Activated T-helper 1 cell treated with anti-CD3 and anti-CD28 coated beads, Interleukin-2, amount 50 U/mL, for 16 hours (primary cell): ENCODE results near the gene LAIR2.

Experiments used
- DNase-seq, 2 donors: peaks; one replicate each; pipeline ENCODE4 v3.0.0-alpha.2; 2020; ENCODE audit warnings: low read depth in 1 of 2, low spot score in 1 of 2

LAIR2 gene

DNA sequence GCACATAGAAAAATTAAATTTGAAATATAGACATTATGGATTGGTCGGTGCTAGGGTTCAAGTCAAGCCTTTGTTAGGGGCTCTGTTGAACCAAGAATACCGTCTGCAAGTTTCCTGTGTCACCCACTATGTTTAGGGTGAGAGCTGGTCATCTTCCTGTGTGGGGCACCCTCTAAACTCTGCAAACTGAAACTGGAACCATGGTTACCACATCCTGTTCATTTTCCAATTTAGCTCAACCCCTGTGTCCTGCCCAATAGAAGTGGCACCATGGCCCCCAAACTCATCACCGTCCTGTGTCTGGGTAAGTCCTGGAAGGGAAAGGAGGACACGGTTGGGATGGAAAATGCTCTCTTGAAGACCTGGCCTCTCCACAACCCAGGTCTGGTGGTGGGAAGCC, 29.9 kb downstream of the LAIR2 start:
- DNase-seq = no peak

DNA sequence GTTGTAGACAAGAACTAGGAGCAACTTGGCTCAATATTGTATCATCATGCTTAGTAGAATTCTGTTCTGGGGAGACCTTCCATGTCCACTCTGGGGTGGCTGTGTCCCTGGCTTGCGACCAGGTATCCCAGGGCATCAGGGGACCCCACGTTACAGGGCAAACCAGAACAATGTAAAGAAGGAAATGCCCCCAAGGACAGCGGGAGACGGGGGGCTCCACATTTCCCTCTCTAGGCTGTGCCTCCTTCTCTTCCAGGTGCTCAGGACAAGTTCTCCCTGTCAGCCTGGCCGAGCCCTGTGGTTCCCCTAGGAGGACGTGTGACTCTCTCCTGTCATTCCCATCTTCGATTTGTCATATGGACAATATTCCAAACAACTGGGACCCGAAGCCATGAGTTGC, 30.8 kb downstream of the LAIR2 start:
- DNase-seq = no peak

DNA sequence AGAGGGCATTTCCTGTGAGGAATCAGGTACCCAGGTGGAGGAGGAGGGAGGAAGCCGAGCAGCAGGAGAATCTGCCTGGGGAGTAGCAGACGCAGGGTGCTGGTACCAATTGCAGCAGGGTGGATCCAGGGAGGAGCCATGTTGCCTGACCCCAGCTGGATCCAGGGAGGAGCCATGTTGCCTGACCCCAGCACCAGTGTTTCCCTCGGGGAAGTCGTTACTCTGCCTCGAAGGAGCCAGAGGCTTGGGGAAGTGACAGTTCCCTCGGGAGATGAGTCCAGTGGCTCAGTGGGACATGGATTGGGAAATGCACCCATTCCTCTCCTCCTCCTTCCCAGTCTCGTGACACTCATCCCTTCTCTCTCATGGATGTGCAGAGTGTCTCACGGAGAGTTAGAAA, 31.5 kb downstream of the LAIR2 start:
- DNase-seq = no peak

DNA sequence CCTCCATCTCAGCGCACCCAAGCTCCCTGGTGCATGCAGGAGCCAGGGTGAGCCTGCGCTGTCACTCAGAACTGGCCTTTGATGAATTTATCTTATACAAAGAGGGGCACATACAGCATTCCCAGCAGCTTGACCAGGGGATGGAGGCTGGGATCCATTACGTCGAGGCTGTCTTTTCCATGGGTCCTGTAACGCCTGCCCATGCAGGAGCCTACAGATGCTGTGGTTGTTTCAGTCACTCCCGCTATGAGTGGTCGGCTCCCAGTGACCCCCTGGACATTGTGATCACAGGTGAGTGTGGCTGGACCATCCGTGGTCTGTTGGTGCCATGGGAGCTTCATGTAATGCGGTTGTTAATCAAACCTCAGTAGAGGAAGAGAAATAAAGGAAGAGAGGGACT, 33.0 kb downstream of the LAIR2 start:
- no peak for DNase-seq

DNA sequence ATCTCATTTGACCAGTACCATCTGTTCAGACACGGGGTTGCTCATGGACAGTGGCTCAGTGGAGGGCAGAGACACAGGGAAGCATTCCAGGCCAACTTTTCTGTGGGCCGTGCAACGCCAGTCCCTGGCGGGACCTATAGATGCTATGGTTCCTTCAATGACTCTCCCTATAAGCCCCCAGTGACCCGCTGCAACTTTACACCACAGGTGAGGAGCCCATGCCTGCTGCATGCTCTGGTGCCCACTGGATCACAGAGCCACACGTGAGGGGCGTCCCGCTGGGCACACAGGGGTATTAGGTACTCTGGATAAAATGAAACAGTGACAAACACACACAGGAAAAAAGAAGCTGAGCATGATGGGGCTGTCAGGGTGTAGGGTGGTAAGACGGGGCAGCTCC, 34.3 kb downstream of the LAIR2 start:
- DNase-seq = no peak

DNA sequence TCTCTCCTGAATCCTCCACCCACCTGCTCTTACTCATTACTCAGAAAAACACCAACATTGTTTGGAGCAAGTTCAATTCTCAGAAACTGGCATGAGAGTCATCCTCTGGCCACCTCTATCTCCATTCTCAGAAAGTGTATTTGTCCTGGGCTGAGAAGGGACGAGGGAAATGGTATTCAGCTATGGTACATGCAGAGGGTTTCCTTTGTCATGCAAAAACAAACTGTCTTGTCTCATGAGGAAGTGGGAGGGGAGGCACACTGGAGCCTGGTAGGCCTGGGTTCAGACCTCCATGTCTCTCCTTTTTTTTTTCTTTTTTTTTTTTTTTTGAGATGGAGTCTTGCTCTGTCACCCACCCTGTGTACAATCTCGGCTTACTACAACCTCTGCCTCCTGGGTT, 39.1 kb downstream of the LAIR2 start:
- no peak for DNase-seq

DNA sequence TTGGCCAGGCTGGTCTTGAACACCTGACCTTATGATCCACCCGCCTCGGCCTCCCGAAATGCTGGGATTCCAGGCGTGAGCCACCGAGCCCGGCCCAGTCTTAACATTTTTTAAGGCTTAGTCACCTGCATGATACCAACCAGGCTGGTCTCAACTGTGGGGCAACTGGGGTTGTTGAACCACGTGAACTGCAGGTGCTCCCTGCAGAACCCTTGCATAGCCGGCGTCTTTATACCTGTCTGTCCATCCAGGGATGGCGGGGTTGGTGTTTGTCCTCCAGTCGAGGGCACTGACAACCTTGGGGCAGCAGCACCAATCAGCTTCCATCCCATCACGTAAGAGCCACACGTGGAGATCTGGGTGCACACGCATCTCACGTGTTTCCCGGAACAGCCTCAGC, 46.2 kb downstream of the LAIR2 start:
- no peak for DNase-seq

DNA sequence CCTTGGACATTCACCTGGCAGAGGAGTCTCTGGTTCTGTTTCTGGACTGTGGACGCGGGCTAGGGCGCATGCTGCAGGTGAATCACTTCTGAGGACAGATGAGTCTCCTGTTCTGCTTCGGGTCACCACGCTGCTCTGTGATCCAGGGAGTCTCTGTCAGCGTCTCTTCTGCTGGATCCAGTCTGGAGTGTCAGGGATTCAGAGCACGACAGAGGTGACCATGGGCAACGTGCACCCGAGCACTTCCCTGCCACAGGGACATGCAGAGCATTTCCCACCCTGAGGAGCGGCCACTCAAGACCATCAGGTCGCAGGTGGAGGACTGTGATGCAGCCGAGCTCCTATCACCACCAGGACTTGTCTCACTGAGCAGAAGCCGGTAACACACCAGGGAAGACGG, 46.6 kb downstream of the LAIR2 start:
- no peak for DNase-seq

DNA sequence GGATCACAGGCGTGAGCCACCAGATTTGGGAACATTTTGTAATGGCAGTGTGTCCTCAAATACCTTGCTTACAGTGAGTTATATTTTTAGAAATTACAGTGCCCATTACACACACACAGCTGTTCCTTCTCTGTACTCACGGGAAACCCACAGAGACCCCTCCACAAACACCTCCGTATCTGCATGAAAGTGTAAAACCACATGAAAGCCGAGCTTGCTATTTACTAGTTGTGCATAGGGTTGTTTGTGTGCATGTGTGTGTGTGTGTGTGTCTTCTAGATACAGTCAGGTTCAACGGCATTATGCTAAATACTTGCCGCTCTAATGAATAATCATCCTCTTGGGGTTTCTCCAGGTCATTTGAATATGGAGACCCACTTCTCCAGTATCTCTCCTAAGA, 48.7 kb downstream of the LAIR2 start:
- no peak for DNase-seq

DNA sequence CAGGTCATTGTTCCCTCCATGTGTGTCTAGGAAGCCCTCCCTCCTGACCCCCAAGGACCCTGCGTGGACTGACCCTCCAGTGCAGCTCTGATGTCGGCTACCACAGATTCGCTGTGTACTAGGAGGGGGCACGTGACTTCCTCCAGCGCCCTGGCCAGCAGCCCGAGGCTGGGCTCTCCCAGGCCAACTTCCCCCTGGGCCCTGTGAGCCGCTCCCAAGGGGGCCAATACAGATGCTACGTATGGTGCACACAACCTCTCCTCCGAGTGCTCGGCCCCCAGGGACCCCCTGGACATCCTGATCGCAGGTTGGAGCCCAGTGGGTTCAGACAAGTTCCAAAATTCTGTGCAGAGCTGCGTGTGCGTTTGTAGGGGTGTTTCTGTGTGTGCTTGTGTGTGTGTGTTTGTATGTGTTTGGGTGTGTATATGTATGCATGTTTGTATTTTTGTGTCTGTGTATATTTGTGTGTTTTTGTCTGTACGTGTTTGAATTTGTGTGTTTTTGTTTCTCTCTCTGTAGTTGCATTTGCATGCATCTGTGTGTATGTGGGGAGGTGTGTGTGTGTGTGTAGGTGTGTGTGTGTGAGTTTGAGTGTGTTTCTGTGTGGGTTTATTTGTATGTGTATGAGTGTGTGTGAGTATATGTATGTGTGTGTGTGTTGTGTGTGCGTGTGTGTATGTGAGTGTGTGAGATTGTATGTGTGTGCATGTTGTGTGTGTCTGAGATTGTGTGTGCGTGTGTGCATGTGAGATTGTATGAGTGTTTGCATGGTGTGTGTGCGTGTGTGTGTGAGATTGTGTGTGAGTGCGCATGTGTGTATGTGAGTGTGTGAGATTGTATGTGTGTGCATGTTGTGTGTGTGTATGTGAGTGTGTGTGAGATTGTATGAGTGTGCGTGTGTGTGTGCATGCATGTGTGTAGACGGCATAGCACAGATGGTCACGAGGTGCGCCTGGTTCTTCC, 49.6 kb downstream of the LAIR2 start:
- DNase-seq = no peak

DNA sequence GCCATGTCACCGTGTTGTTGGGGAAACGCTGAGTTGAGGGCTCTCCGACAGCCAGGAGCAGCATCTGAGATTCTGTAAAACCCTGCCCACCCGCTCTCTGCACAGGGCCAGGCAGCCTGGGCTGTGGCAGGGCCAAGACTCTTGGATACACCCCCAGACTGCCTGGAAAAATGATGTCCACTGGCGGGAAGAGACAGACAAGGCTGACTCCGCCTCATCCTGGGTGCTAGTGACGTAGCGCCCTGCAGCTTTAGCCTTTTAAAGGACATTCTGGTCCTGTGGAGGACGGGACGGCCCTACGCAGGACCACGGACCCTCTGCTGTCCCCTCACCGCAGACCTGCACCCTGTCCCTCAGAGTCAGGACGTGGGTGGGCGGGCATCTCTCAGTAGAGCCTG, 50.3 kb downstream of the LAIR2 start:
- no peak for DNase-seq

DNA sequence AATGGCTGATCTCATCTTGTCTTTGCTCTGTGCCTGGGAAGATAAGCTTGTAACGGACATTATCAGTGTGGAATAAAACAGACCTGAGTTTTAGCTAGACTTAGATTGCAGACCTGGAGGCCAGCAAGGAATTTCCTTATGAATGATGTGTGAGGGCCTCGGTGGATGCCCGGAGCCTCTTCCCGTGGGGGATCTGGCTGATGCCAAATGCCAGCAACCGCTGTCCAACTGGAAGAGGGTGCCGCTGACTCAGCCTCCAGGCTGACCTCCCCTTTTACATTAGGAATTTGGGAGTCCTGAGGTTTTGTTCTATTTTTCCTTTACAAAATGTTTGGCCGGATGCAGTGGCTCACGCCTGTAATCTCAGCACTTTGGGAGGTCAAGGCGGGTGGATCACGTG, 51.4 kb downstream of the LAIR2 start:
- DNase-seq = no peak

DNA sequence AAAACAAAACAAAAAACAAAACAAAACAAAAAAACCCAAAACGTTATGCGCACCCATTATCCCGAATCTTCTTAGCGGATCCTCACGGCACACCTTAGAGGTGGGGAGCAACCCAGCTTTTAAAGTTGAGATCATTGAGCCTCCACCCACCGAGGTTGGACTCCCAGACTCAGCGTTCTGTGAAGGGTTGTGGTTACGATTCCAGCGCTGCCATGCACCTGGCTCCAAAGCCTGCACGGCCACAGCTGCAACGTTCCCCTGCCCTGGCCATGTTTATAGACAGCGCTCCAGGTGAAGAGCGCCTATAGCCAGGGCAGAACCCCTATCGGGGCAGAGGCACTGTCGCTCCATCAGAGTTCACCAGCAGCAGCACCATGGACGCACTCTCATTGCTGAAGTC, 52.3 kb downstream of the LAIR2 start:
- no peak for DNase-seq

DNA sequence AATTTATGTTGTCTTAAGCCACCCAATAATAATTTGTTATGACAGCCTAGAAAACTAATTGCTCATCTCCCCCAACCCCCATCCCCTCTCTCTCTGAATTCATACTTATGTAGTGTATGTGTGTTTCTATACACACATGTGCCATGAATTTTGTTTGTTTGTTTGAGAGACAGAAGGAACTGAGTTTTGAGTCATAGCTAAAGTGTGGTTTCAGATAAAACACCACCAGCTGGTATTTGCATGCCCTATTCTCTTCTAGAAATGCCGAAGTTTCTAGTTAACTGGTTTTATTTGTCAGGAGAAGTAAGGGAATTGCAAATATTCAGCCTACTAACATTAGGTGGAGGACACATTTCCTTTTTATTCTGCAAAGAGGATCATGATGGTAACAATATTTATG, 53.6 kb downstream of the LAIR2 start:
- no peak for DNase-seq

DNA sequence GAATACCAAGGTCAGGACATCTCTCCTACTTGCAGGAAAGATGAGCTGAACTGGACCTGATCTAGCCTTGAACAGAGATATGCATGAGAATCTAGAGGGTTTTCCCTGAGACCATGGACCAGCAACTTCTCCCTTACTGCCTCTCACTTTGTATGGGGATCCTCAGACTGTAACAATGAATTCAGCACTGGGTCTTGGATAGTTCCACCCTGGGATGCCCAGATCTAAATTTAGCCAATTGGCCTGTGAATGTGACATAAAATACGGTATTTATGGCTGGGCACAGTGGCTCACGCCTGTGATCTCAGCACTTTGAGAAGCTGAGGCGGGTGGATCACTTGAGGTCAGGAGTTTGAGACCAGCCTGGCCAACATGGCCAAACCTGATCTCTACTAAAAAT, 55.7 kb downstream of the LAIR2 start:
- DNase-seq = no peak
